ENCODE measurements around the gene RPS6KL1.

RPS6KL1 gene

GRCh38 chr14:74962493-74962892 is 39.4 kb upstream of the RPS6KL1 start:
- H3K4me3 ChIP-seq (ENCODE audit: low read depth, low read length) = no peak overlapping the region
- TF ChIP-seq CTCF (conservative IDR thresholded peaks at IDR 0.05; ENCODE audit: low read depth, low read length) = no peak
- no peak for DNase-seq (ENCODE audit: low read depth)

GRCh38 chr14:74962046-74962445 is 39.0 kb upstream of the RPS6KL1 start:
- H3K4me3 ChIP-seq (ENCODE audit: low read depth, low read length) = no peak overlapping the region
- TF ChIP-seq CTCF (conservative IDR thresholded peaks at IDR 0.05; ENCODE audit: low read depth, low read length) = no peak
- DNase-seq (ENCODE audit: low read depth) = no peak

- DNase-seq (ENCODE audit: low read depth) = no peak
- no peak for TF ChIP-seq CTCF (conservative IDR thresholded peaks at IDR 0.05; ENCODE audit: low read depth, low read length)
- H3K4me3 ChIP-seq (ENCODE audit: low read depth, low read length) = no peak overlapping the region
Observed at GRCh38 chr14:74961238-74961911, 38.3 kb upstream of the RPS6KL1 start.

GRCh38 chr14:74960736-74961135 is 37.7 kb upstream of the RPS6KL1 start:
- DNase-seq (ENCODE audit: low read depth) = no peak
- H3K4me3 ChIP-seq (ENCODE audit: low read depth, low read length) = no peak overlapping the region
- no peak for TF ChIP-seq CTCF (conservative IDR thresholded peaks at IDR 0.05; ENCODE audit: low read depth, low read length)

- DNase-seq (ENCODE audit: low read depth) = no peak
- H3K4me3 ChIP-seq (ENCODE audit: low read depth, low read length) = no peak overlapping the region
- no peak for TF ChIP-seq CTCF (conservative IDR thresholded peaks at IDR 0.05; ENCODE audit: low read depth, low read length)
Observed at GRCh38 chr14:74959596-74960180, 36.6 kb upstream of the RPS6KL1 start.

GRCh38 chr14:74956280-74957072 is 33.4 kb upstream of the RPS6KL1 start:
- no peak for TF ChIP-seq CTCF (conservative IDR thresholded peaks at IDR 0.05; ENCODE audit: low read depth, low read length)
- H3K4me3 ChIP-seq (ENCODE audit: low read depth, low read length) = no peak overlapping the region
- no peak for DNase-seq (ENCODE audit: low read depth)
